HFFc6 (cell line): ENCODE data around the gene TBX18. TPM values are rescaled to one million over a fixed set of nuclear protein-coding genes. Genes with fewer than 3 reads are reported as not detected.

ENCODE experiments used
- DNase-seq: peaks from one replicate; pipeline ENCODE4 v3.0.0-alpha.2; 2018
- H3K27ac Mint-ChIP-seq: 2 replicates; pipeline ENCODE4 v1.8.0; 2020; ENCODE audit warnings: mild to moderate bottlenecking, mixed read lengths
- H3K27me3 Mint-ChIP-seq: 2 replicates; pipeline ENCODE4 v1.8.0; 2021; ENCODE audit warnings: mild to moderate bottlenecking, moderate library complexity, mixed read lengths; ENCODE audit not compliant: insufficient read depth
- H3K36me3 Mint-ChIP-seq: 2 replicates; pipeline ENCODE4 v1.8.0; 2021; ENCODE audit warnings: low read depth, mixed read lengths
- H3K4me1 Mint-ChIP-seq: 2 replicates; pipeline ENCODE4 v1.8.0; 2020; ENCODE audit warnings: low read depth, mixed read lengths
- H3K4me3 Mint-ChIP-seq: 2 replicates; pipeline ENCODE4 v1.8.0; 2020; ENCODE audit warnings: mild to moderate bottlenecking, moderate library complexity, mixed read lengths
- H3K9me3 Mint-ChIP-seq: 2 replicates; pipeline ENCODE4 v1.8.0; 2020; ENCODE audit warnings: mild to moderate bottlenecking, mixed read lengths
- CTCF ChIP-seq: fragments of 200-600 bp; sonication (generic); IDR thresholded peaks from 2 replicates; pipeline ENCODE4 v1.5.0; 2021; ENCODE audit warnings: antibody characterized with exemption, mild to moderate bottlenecking
- total RNA-seq, 6 experiments: library from RNA; stranded (reverse); fragmentation: NEBNext Ultra II Directional; extraction: Animal tissue kit (Norgen Biotek cat#: 25700); gene quantifications; 2 replicates in 1 of 6; 3 replicates in 5 of 6; pipeline ENCODE4 v1.2.3, GENCODE V29; 2021

TBX18 gene
- total RNA-seq, 6 experiments from 2014 or later = 19.0 to 23.8 (median 20.3) TPM

DNA sequence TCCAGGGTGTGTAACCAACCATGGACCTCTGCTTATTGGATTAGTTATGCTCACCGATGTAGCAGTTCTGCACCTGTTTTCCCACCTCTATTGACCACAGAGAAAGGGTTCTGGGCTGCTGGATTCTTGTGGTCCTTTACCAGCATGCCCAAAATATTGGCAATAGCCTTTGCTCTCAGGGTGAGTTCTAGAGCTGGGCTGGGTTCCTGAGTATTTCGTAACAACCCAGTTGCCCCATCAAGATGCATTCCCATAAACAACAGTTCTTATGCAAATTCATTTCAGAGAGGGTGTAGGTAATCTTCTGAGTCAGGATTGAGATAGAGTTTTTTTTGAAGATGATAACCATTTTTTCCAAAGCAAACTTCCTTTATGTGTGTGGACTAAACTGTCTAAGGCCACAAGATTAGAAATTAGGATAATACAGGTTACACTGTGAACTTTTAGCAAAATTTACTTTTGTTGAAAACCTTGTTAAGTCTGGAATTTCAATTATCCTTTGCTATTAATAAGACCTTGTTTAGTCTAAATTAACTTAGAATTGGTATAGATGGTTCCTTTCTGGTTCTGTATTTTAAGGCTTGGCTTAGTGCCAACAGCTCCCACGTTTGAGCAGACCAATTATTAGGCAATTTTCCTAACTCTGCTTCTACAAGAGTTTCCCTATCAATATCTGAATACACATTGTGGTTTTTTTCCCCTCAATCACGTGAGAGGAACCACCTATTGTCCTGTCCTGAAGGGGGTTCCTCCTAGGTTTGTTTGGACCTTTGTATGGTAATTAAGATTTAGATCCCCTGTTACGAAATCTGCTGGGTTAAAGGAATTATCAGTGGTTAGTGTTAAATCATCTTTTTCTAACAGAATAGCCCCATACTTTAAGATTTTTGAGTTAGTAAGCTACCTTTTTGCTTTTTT, 46.1 kb downstream of the TBX18 start:
- H3K9me3 Mint-ChIP-seq = no peaks in the 10 kb centered on the region
- H3K27me3 Mint-ChIP-seq = no peaks in the 10 kb centered on the region
- no peak for TF ChIP-seq CTCF
- H3K4me1 Mint-ChIP-seq = no peaks in the 10 kb centered on the region
- no peak for DNase-seq
- no peak overlapping the region for H3K27ac Mint-ChIP-seq
- no peaks in the 10 kb centered on the region for H3K36me3 Mint-ChIP-seq
- H3K4me3 Mint-ChIP-seq = no peak overlapping the region

DNA sequence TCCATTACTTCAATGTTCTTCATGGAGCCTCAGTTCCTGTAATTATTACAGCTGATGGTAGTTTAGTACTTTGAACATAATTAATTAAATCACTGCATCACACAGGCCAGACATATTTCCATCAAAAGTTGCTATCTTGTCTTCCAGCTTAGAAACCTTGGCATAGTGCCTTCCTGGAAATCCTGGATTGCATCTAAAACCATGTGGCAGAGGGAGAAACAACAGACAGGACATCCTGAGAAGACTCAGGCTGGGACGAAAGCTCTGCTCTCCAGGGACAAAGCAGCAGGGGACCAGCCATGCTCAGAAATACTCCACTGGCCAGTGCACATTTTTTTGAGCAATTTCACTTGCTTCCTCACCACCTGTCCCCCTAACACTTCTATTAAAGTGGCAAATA, 55.3 kb downstream of the TBX18 start:
- no peaks in the 10 kb centered on the region for H3K4me1 Mint-ChIP-seq
- H3K27me3 Mint-ChIP-seq = peaks cover 5% of the 10 kb centered on the region; the same call in 1 of the 2 replicates
- TF ChIP-seq CTCF = no peak
- DNase-seq = no peak
- no peaks in the 10 kb centered on the region for H3K36me3 Mint-ChIP-seq
- no peak overlapping the region for H3K4me3 Mint-ChIP-seq
- H3K27ac Mint-ChIP-seq = no peak overlapping the region
- H3K9me3 Mint-ChIP-seq = no peaks in the 10 kb centered on the region; the same call in 1 of the 2 replicates

- Mint-ChIP-seq H3K4me3 (no peak overlapping the region), H3K36me3 (no peaks in the 10 kb centered on the region), H3K27ac (no peak overlapping the region), H3K9me3 (peaks cover 9% of the 10 kb centered on the region), H3K4me1 (no peaks in the 10 kb centered on the region), H3K27me3 (peaks cover 5% of the 10 kb centered on the region; the same call in 1 of the 2 replicates)
- no peak for TF ChIP-seq CTCF
- DNase-seq = no peak
These were observed 57.2 kb downstream of the TBX18 start for GRCh38 chr6:84707171-84707570.

DNA sequence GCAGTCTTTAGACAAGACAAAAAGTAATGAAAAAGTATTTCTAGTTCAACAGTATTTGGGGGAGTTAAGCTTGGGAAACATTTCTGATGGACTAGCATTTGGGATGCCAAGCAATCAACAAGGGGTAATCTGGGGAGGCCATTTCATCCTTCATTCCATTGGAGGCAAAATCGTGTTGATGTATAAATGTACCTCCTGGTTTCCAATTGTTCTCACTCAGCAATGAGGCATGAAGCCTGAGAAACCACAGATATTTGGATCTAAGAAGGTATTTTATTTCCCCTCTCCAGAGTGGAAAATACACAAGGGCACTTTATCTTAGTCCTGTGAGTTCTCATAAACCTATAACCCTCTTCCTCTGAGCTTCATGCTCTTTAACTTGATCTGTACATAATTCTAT, 68.2 kb downstream of the TBX18 start:
- Mint-ChIP-seq H3K9me3 (no peaks in the 10 kb centered on the region), H3K36me3 (no peaks in the 10 kb centered on the region), H3K27me3 (peaks cover 6% of the 10 kb centered on the region; the same call in 1 of the 2 replicates), H3K4me3 (no peak overlapping the region), H3K4me1 (no peaks in the 10 kb centered on the region), H3K27ac (no peak overlapping the region)
- TF ChIP-seq CTCF = no peak
- DNase-seq = no peak

DNA sequence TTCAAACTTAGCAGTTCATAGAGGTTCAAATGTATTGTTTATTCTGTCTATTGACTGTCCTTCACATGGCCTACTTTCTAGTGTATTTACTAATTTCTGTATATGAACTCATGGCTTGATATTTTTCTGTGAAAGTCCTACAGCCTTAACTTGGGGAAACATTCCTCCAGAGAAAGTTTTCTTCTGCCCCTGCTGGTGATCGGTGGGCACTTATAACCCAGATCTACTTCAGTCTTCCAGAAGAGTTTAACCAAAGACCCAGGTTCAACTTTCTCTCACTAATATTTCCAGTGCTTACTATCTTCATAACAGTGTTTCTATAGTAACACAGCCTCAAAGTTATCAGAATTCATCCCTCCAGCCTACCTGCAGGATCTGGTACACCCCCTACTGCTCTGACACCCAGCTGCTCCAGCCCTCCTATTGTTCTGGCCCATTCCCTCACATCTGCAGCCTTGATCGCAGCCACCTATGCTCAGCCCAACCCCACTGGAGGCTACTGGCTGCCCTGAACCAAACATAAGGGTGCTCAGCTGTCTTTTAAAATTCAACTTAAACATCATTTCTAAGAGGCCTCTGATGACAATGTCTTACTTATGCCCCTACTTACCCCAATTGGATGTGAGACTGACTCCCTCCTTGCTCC, 72.3 kb downstream of the TBX18 start:
- TF ChIP-seq CTCF = 0 out of 2 replicates have a peak, but pooled peaks have one; percentile 10
- peaks cover 2% of the 10 kb centered on the region; the same call in 1 of the 2 replicates for H3K27me3 Mint-ChIP-seq
- no peaks in the 10 kb centered on the region for H3K36me3 Mint-ChIP-seq
- no peak overlapping the region for H3K4me3 Mint-ChIP-seq
- H3K9me3 Mint-ChIP-seq = no peaks in the 10 kb centered on the region
- no peak for DNase-seq
- H3K4me1 Mint-ChIP-seq = peaks cover 16% of the 10 kb centered on the region
- no peak overlapping the region for H3K27ac Mint-ChIP-seq
